Fibroblast of mammary gland (primary cell): ENCODE measurements around the gene PIK3C2B.

Experiments
- DNase-seq: peaks from one replicate; pipeline ENCODE4 v3.0.0-alpha.2; 2010; ENCODE audit warnings: low read depth
- H3K4me3 ChIP-seq: 2 replicates; pipeline ENCODE4 v1.5.1; 2011; ENCODE audit warnings: low read depth, mild to moderate bottlenecking, low read length, moderate library complexity; ENCODE audit not compliant: control insufficient read depth
- TF ChIP-seq, protein P1 (sequence below): conservative IDR thresholded peaks from 2 replicates; pipeline ENCODE4 v1.5.1; 2011; ENCODE audit warnings: low read depth, low read length, inconsistent platforms; ENCODE audit not compliant: control insufficient read depth, insufficient read depth

PIK3C2B gene

DNA sequence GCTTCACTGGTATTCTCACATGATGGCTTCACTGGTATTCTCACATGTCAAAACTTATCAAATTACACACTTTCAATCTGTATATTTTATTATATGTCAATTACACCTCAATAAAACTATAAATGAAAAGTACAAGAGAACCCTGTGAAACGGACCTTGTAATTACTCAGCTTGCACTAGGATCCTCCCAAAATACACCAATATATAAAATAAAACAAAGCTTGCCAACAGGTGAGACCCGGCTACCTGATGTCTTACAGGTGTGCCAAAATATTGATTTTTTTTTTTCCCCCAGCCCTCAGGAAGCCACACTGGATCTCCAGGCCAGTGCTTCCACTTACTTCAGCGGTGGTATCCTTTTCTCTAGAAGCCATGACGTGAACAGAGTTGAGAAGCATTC is 22.9 kb downstream of the PIK3C2B start:
- TF ChIP-seq, protein P1, sequence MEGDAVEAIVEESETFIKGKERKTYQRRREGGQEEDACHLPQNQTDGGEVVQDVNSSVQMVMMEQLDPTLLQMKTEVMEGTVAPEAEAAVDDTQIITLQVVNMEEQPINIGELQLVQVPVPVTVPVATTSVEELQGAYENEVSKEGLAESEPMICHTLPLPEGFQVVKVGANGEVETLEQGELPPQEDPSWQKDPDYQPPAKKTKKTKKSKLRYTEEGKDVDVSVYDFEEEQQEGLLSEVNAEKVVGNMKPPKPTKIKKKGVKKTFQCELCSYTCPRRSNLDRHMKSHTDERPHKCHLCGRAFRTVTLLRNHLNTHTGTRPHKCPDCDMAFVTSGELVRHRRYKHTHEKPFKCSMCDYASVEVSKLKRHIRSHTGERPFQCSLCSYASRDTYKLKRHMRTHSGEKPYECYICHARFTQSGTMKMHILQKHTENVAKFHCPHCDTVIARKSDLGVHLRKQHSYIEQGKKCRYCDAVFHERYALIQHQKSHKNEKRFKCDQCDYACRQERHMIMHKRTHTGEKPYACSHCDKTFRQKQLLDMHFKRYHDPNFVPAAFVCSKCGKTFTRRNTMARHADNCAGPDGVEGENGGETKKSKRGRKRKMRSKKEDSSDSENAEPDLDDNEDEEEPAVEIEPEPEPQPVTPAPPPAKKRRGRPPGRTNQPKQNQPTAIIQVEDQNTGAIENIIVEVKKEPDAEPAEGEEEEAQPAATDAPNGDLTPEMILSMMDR: no peak
- DNase-seq: no peak
- H3K4me3 ChIP-seq: no peak overlapping the region

DNA sequence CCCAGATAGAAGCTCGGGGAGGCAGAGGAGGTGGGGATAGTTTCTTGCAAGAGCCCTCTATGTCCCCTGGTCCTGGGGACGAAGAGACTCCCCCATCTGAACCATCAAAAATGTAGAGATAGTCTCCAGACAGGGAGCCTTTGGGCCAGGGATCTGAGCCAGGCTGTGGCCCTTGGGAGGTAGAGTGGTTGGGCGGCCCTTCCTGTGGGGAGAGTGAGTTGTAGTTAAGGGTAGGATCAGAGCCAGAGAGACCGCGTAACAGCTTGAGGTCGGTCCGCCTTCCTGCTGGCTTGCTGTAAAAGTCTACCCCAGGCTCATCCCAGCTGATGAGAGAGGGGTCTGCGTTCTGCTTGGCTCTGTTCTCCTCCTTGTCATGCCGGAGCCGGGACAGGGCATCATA is 25.3 kb downstream of the PIK3C2B start:
- TF ChIP-seq, protein P1: no peak
- no peak for DNase-seq
- H3K4me3 ChIP-seq: no peak overlapping the region

DNA sequence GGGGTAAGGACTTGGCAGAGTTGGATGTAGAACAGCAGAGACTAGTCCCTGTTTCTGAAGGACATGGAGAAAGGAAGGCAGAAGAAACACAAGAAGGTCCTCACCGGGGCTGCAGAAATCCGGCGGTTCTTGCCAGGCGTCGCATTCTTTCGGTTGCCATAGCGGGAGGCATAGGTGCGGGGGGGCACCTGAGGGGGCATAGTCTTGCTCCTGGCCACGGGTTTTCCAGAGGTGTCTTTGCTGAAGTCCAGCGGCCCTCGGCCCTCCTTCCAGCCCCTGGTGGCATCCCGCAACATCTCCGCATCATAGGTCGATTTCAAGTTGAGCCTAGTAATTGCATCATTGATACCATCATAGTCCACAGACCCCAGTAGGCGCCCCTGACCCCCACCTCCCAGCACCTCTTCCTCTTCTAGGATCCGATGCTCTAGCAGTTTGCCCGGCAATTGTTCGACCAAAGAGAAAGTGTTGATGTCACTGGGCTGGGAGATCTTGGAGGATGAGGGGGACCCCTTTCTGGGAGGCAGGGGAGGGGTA is 25.8 kb downstream of the PIK3C2B start:
- no peak overlapping the region for H3K4me3 ChIP-seq
- TF ChIP-seq, protein P1: no peak
- DNase-seq: no peak

DNA sequence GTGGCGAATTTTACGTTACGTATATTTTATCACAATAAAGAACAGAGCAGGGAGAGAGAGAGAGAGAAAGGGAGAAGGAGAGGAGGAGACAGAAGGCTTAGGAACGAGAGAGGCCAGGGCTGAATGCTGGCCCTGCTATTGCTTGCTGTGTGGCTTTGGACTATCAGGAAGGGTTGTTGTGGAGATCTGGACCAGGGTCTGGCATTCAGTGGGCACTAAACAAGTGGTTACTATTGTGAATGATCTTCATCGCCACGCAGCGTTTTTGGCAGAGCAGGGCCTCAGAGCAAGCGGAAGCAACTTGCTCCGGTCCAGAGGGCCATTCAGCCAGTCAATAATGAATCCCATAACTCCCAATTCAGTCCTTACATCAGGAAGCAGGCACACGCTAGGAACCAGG is 26.4 kb downstream of the PIK3C2B start:
- TF ChIP-seq, protein P1: no peak
- no peak overlapping the region for H3K4me3 ChIP-seq
- no peak for DNase-seq

DNA sequence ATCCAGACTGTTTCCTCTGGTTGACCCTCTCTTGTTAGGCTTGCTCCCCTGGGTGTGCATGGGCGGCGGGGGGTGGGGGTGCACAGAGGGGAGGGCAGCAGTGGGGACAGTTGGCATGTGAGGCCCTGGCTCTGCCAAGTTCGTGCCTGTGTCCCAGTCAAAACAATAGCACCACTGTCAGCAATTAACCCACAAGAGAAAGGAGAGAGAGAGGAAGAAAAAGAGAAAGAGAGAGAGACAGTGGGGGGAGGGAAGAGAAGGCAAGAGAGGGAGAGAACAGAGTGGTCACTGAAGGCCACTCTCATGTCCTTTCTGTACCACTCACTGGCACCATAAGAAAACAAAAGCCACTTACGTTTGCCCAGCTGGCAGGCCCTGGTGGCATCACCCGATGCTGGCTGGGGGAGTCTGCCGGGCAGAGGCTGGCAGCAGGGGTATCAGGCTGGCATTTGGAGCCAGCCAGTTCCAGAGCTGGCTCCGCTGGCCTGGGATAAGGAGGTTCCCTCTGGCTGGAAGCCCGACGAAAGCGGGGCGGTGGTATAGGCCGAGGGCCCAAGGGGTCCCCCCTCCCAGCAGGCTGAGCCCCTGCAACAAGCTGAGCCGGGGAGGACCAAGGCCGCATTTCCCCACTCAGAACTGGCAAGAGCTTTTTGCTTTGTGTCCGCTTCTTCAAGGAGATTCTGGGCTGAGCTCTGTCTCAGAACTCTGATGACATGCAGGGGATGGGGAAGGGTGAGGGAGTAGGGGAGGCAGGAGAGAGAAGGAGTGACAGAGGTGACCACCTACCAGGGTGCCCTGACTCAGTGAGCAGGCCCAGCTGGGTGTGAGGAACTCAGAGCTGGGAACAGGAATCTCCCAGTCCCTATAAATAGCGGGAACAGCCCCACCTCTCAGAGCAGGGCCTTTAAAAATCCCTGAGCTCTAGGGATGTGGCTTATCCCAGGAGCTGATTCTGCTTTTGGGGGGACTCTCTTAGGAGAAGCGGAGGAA is 27.9 kb downstream of the PIK3C2B start:
- no peak for DNase-seq
- no peak overlapping the region for H3K4me3 ChIP-seq
- TF ChIP-seq, protein P1: no peak

DNA sequence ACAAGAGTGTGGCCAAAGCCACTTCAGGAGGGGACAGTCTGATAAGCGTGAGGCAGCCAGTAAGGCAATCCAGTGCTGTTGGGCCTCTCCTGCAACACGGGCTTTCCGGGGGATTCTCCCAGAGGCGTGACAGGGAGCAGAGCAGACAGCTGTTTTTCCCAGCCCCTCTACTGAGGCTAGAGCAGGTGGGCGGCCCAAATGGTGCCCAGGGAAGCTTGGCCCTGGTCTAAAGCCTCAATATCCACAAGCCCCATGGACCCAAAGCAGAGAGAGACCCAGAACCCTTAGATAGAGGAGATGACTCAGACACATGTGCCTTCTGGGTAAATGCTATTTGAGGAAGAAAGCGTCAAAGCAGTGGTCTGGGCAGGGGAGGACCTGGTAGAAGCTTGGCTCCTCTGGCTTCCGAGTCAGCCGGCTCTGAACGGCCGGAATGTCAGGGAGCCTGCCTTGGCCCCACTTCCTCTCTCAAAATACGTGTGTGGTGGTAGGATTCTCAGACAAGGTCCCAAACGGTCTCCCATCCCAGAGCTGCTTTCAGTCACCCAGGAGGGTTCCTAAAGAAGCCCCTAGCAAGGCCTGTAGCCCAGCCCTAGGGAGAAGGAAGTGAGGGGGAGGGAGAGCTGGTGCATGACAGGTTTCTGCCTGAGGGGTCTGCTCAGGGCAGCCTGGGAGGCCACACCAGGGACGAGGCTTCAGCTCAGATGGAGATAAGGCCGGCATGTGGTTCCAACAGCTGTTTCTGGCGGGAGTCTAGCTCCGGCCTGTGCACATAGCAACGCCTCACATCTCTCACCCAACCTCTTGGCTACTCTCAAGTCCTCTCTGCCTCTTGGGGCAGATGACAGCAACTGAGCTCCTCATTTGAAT is 28.8 kb downstream of the PIK3C2B start:
- TF ChIP-seq, protein P1: no peak
- H3K4me3 ChIP-seq: no peak overlapping the region
- DNase-seq: no peak
